ENCODE measurements around the gene OVCA2. TPM values are rescaled to one million over a fixed set of nuclear protein-coding genes. Genes with fewer than 3 reads are reported as not detected.

Gene OVCA2
- 84.8 and 93.7 TPM in 2 replicates for total RNA-seq

GRCh38 chr17:2041561-2042389, at the start of gene OVCA2:
Gene OVCA2 (plus strand): TSS chr17:2042022. CDS start chr17:2042048, 26 bp downstream.

GRCh38 chr17:2025220-2025621, 16.6 kb upstream of the OVCA2 start, which contains the start of gene RTN4RL1:
Gene RTN4RL1 (minus strand): TSS chr17:2025334. CDS start chr17:2024865, 469 bp downstream.

GRCh38 chr17:2029911-2030778, 11.7 kb upstream of the OVCA2 start, which contains the start of gene DPH1:
Gene DPH1 (plus strand): TSS chr17:2030153. CDS start chr17:2030170, 17 bp downstream.

DNA sequence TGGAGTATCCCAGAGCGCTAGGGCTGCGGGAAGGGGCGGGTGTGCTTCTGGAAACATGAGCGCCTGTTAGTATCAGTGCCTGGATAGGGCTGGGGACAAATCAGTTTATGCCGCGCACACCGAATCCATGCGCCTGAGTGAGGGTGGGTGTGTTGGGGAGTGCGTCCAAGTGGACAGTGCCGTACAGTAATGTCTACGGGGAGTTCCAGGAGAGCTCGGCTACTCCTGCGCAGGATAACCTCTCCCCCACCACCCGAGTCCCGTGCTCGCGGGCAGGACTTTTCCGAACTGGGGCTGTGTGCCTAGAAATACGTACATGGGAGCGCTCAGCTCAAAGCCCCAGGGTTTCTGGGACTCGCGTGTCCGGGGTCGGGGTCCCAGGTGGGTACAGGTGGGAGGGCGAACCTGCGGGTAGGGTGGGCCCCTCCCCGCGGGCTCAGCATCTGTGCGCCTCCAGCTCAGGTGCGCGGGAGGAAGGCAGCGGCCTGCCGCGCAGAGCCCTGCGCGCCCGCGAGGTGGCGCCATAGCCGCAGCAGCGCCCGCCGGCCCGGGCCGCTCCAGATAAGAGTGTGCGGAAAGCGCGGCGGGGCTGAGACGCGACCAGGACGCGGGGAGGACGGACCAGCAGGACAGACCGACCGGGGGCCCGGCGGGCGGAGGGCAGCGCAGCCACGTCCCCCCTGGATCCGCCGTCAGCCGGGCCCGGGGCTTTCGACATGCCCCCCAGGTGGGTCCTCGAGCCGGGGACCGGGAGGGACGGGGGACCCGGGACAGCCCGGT, 12.9 kb downstream of the OVCA2 start, which contains the start of gene HIC1:
TSS of gene HIC1 (plus strand) at position 592 of the 780 bp plus-strand sequence. CDS start 1,588 bp downstream, outside the sequence.

Small RNA genes lying within 50 kb of the gene (small RNA-seq; reads per million reads assigned to genes)
- gene AC090617.9 (not detected), gene MIR132 (4.1 reads per million, percentile 91 among the genes with 10 or more reads in this experiment), gene MIR212 (1.9 reads per million, percentile 78 among the genes with 10 or more reads in this experiment), gene OVCA2 (not detected)

Other genes starting within 250 kb of the OVCA2 start
- gene SMYD4, start 212.1 kb upstream of the OVCA2 start, total RNA-seq = 10.1 and 10.7 TPM in 2 replicates
- 17.6 and 25.2 TPM in 2 replicates for gene RPA1, start 212.0 kb upstream of the OVCA2 start, total RNA-seq
- 0.10 TPM in 1 of 2 replicates, not detected in the other for gene RTN4RL1, start 16.7 kb upstream of the OVCA2 start, total RNA-seq
- gene DPH1, start 11.9 kb upstream of the OVCA2 start, total RNA-seq = 20.7 and 27.8 TPM in 2 replicates
- 54.6 and 76.4 TPM in 2 replicates for gene HIC1, start 13.1 kb downstream of the OVCA2 start, total RNA-seq

Data from vein endothelial cell (primary cell).